ENCODE data around the gene SAP25. TPM values are rescaled to one million over a fixed set of nuclear protein-coding genes. Genes with fewer than 3 reads are reported as not detected.

Gene SAP25
- total RNA-seq, 4 donors from 2014 or later = 2.4 to 8.4 (median 4.6) TPM

DNA sequence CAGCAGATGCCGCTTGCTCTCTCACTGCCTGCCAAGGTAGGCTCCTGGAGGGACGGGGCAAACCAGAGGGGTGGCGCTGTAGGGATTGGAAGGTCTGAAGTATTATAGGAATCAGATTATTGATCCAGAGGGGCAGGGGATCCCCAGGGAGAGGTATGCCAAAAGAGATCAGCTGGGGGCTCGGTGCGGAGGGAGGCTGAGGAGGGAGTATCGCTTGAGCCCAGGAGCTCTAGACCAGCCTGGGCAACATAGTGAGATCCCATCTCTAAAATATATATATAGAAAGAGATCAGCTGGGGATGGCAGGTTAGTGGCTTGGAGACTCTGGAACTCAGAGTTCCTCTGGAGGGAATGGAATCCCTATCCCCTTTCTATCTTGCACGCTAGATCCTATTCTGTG is 21.5 kb upstream of the SAP25 start:
- no peak for DNase-seq (ENCODE audit: low spot score in 2 of 2)
- no peaks in the 10 kb centered on the region for H3K36me3 ChIP-seq
- 94% methylated on average over 7 of the region's 7 CpGs for WGBS, 2 donors

GRCh38 chr7:100591596-100591995 is 17.9 kb upstream of the SAP25 start:
- Histone ChIP-seq H3K36me3 (no peaks in the 10 kb centered on the region), H3K9me3 (no peaks in the 10 kb centered on the region), H3K27me3 (no peaks in the 10 kb centered on the region), H3K27ac (no peak overlapping the region), H3K4me3 (no peak overlapping the region), H3K4me1 (peaks cover 0 to 26% (median 0%) of the 10 kb centered on the region in 4 donors)
- TF ChIP-seq EP300 (IDR thresholded peaks at IDR 0.05) (no peak), POLR2A (IDR thresholded peaks at IDR 0.05) (no peak), CTCF (IDR thresholded peaks at IDR 0.05) (no peak)
- DNase-seq (ENCODE audit: low spot score in 2 of 2) = no peak
- 94 to 95% methylated on average over 17 of the region's 17 CpGs for WGBS, 2 donors

More for the DNA sequence above, 21.5 kb upstream of the SAP25 start:
- Histone ChIP-seq H3K4me3 (no peak overlapping the region), H3K4me1 (peaks cover 0 to 13% (median 0%) of the 10 kb centered on the region in 4 donors), H3K27ac (no peak overlapping the region), H3K9me3 (no peaks in the 10 kb centered on the region), H3K27me3 (no peaks in the 10 kb centered on the region)
- TF ChIP-seq POLR2A (IDR thresholded peaks at IDR 0.05) (no peak), EP300 (IDR thresholded peaks at IDR 0.05) (no peak), CTCF (IDR thresholded peaks at IDR 0.05) (no peak)

DNA sequence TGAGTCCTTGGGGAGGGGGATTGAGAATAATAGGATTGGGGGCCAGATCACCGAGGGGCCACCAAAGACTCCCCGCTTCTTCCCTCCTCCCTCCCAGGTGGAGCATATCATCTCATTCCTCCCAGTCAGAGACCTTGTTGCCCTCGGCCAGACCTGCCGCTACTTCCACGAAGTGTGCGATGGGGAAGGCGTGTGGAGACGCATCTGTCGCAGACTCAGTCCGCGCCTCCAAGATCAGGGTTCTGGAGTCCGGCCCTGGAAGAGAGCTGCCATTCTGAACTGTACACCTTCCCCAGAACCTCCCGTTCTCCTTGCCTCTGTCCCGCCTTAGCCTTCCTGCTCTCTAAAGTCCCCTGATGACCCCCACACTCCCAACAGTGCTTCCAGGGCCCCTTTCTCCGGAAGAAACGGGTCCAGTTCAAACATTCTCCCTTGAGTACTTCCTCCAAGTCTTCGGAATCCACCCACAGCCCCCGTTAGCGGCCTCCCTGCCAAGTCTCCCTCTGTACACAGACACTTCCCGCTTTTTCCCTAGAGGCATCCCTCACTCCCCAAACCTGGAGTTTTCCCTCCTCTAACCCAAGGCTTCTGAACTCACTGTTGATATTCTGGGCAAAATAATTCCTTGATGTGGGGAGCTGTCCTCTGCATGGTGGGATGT is 16.5 kb upstream of the SAP25 start:
- 43 to 45% methylated on average over 20 of the region's 20 CpGs for WGBS, 2 donors

DNA sequence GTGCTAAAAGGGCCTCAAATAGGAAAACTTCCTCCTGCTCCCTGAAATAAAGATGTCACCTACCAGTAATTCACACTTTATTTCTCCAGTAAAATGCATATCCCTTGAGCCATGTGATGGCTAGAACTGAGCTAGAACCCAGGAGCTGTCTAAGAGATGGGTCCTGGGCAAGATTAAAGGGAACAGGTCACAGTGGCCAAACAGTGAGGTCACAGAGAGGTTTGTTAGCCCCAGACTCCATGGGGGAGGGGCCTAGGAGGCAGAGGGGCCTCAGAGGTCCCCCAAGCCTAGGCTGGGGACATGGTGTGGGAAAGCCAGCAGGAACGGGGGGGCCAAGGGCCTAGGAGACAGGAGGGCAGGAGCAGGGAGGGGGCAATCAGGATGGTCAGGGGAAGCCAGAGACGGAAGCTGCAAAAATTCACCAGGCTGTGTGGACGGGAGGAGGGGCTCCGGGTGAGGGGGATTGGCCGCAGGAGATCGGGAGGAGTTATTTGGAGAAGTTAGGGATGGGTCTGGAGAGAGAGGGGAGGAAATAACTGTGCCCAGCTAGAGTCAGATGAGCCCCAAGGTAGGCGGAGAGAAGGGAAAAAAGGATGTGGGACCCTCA is 15.7 kb upstream of the SAP25 start:
- Histone ChIP-seq H3K36me3 (no peaks in the 10 kb centered on the region), H3K4me3 (no peak overlapping the region), H3K27ac (peak overlapping the region in 1 of 4 donors; percentile 65), H3K4me1 (peaks cover 0 to 35% (median 7%) of the 10 kb centered on the region in 4 donors), H3K27me3 (no peaks in the 10 kb centered on the region), H3K9me3 (no peaks in the 10 kb centered on the region)
- WGBS, 2 donors = 35 to 40% methylated on average over 7 of the region's 7 CpGs
- TF ChIP-seq EP300 (IDR thresholded peaks at IDR 0.05) = no peak
- DNase-seq (ENCODE audit: low spot score in 2 of 2) = no peak

More for the DNA sequence above, 16.5 kb upstream of the SAP25 start:
- DNase-seq (ENCODE audit: low spot score in 2 of 2) = no peak
- TF ChIP-seq EP300 (IDR thresholded peaks at IDR 0.05) = no peak
- no peak for TF ChIP-seq POLR2A (IDR thresholded peaks at IDR 0.05)
- no peak for TF ChIP-seq CTCF (IDR thresholded peaks at IDR 0.05)
- no peaks in the 10 kb centered on the region for H3K9me3 ChIP-seq
- no peaks in the 10 kb centered on the region for H3K36me3 ChIP-seq
- H3K4me3 ChIP-seq = peak overlapping the region in 1 of 4 donors; percentile 10
- H3K27me3 ChIP-seq = no peaks in the 10 kb centered on the region
- H3K27ac ChIP-seq = peak overlapping the region in 3 of 4 donors; percentile 27 to 65 (median 34)
- peaks cover 0 to 28% (median under 1%) of the 10 kb centered on the region in 4 donors for H3K4me1 ChIP-seq

DNA sequence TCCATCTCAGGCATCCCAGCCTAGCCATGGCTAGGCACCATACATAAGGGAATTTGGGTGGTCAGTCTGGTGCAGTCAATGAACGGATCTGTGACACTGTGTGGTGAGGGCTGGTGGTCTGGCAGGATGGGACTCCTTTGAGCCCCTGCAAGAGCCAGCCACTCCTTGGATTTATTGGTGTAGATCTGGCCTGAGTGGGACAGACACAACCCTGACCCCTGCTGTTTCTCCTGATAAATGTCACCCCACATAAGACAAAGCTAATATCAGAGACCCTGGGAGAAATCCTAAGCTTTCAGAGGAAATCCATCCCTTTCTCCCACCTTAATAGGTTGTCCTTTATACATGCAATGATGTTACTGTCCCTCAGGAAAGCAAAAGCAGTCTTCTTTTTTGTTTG is 14.7 kb upstream of the SAP25 start:
- Histone ChIP-seq H3K36me3 (no peaks in the 10 kb centered on the region), H3K4me3 (no peak overlapping the region), H3K9me3 (no peaks in the 10 kb centered on the region), H3K27me3 (no peaks in the 10 kb centered on the region), H3K27ac (no peak overlapping the region), H3K4me1 (peaks cover 0 to 46% (median 14%) of the 10 kb centered on the region in 4 donors)
- WGBS, 2 donors = 62 to 71% methylated on average over 1 of the region's 1 CpG
- DNase-seq (ENCODE audit: low spot score in 2 of 2) = no peak
- TF ChIP-seq CTCF (IDR thresholded peaks at IDR 0.05) (peak in 3 of 5 experiments; percentile 16 to 28 (median 23)), POLR2A (IDR thresholded peaks at IDR 0.05) (no peak), EP300 (IDR thresholded peaks at IDR 0.05) (no peak)

Data from tibial nerve (tissue), 4 donors.